Central memory CD8-positive, alpha-beta T cell (primary cell): ENCODE measurements around the gene DEPDC4.
A peak's percentile ranks its signal among the peaks of the same experiment; 100 is the strongest.

ENCODE experiments used
- ATAC-seq: fragments of 150-1000 bp; cut with Tn5 transposase; replicated peaks from 2 replicates; pipeline ENCODE4 v1.10.0; 2022; ENCODE audit warnings: mild to moderate bottlenecking, moderate FRiP score, moderate number of reproducible peaks; ENCODE audit not compliant: poor library complexity, severe bottlenecking; ENCODE audit errors: extremely low read depth
- DNase-seq, 2 donors: peaks; one replicate each; pipeline ENCODE4 v3.0.0; 2021; ENCODE audit warnings: low spot score in 2 of 2
- H3K27ac Mint-ChIP-seq: one replicate; pipeline ENCODE4 v1.8.0; 2022; ENCODE audit warnings: low read depth, mild to moderate bottlenecking, moderate library complexity, mixed read lengths
- H3K27me3 Mint-ChIP-seq: one replicate; pipeline ENCODE4 v1.8.0; 2022; ENCODE audit warnings: mixed read lengths
- H3K36me3 Mint-ChIP-seq: one replicate; pipeline ENCODE4 v1.8.0; 2022; ENCODE audit warnings: mild to moderate bottlenecking, moderate library complexity, mixed read lengths; ENCODE audit not compliant: insufficient read depth
- H3K4me1 Mint-ChIP-seq: one replicate; pipeline ENCODE4 v1.8.0; 2022; ENCODE audit warnings: mixed read lengths
- H3K4me3 Mint-ChIP-seq: one replicate; pipeline ENCODE4 v1.8.0; 2022; ENCODE audit warnings: mild to moderate bottlenecking, moderate library complexity, mixed read lengths
- H3K9me3 Mint-ChIP-seq: one replicate; pipeline ENCODE4 v1.8.0; 2022; ENCODE audit warnings: mixed read lengths

The DEPDC4 gene

DNA sequence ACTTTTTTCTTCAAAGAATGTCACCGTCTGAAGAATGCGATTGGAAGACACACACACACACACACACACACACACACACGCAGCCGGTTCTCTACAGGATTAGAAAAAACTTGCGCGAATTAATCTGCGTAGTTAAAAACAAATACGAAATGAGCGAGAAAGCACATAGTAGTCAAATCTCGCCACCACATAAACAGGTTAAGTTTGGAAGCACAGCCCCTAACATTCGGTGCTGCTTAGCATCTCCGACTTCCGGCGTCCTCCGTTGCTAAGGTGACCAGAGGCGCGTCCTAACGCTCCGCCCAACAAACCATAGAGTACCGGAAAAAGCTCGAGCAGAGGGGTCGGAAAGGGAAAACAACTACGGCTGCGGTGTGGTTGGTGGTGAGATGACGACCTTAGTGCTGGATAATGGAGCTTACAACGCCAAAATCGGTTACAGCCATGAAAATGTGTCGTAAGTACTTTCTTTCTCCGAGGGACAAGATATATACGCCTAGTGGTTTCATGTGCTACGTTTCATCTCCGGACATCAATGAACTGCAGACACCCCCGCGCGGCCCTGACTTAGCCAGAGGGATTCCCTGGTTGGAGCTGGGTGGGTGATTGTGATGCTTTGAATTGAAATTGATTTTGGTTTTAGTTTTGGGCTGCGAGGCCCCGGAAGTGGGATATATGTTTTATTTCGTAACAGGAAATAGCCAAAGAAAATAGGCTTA, 66.3 kb downstream of the DEPDC4 start, which contains the start of gene ACTR6:
Gene ACTR6 (plus strand): TSS at position 353 of the 719 bp plus-strand sequence. CDS start 37 bp downstream, at position 390.
- H3K4me3 Mint-ChIP-seq = peak within 1 kb of the TSS; percentile 94

DNA sequence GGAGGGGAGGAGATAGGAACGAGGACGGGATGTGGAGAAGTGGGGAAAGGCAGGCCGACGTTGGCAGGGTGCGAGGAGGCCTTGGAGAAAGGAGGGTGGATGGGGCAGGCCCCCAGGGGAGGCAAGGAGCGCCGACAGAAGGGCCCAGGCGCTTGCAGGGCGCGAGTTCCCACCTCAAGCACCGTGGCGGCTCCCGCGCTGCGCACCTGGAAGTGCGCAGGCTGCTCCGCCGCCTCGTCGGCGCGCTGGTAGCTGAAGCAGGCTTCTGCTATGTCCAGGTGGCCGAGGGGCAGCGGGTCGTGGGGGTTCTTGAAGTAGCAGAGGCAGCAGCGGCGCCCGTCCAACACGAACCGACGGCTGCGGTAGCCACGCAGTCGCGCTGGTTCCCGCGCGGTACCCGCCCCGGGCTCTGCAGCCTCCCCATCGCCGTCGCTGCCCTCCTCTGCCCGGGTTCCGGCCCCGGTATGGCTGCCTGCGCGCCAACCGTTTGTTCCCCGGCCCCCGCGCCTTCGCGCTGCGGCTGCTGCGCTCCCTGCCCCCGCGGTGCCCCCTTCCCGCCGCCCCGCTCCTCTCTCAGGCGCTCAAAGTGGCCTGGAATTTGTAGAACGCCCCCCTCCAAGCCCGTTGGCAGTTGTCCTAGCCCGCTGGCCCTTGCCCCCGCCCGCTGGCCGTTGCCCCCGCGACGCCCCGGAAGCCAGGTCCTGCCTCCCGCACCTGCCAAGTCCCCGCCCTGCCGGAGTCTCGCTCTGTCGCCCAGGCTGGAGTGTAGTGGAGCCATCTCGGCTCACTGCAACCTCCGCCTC, 67.3 kb downstream of the DEPDC4 start:
- H3K9me3 Mint-ChIP-seq = no peaks in the 10 kb centered on the region
- ATAC-seq (peak; percentile 64), DNase-seq (peak; percentile 59 to 62)
- H3K4me1 Mint-ChIP-seq = peaks cover 29% of the 10 kb centered on the region
- no peaks in the 10 kb centered on the region for H3K27me3 Mint-ChIP-seq
- peaks cover 25% of the 10 kb centered on the region for H3K36me3 Mint-ChIP-seq
- peak overlapping the region; percentile 94 for H3K4me3 Mint-ChIP-seq
- H3K27ac Mint-ChIP-seq = peak overlapping the region; percentile 99

More for the DNA sequence above, 66.3 kb downstream of the DEPDC4 start, which contains the start of gene ACTR6:
- H3K9me3 Mint-ChIP-seq = no peaks in the 10 kb centered on the region
- H3K4me1 Mint-ChIP-seq = peaks cover 29% of the 10 kb centered on the region
- H3K27me3 Mint-ChIP-seq = no peaks in the 10 kb centered on the region
- peak; percentile 87 for ATAC-seq
- peak; percentile 98 for DNase-seq
- peaks cover 25% of the 10 kb centered on the region for H3K36me3 Mint-ChIP-seq
- H3K27ac Mint-ChIP-seq = peak within 1 kb of the TSS; percentile 99

DNA sequence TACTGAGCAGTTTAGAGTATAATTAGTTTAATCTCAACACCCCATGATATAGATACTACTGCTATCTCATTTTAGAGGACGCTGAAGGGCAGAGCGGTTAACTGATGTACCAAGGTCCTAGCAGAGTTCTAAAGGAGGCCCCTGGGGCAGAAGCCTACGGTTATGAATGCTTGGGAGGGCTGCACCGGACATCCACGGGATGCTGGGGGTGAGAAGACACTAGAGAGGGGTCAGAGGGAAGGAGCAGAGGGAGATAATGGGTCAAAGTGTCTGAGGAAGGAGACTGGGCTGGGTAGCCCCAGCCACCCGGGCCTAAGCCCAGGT, 67.9 kb downstream of the DEPDC4 start:
- Mint-ChIP-seq H3K36me3 (peaks cover 23% of the 10 kb centered on the region), H3K27ac (peak overlapping the region; percentile 89), H3K4me1 (peaks cover 29% of the 10 kb centered on the region), H3K4me3 (peak overlapping the region; percentile 94), H3K9me3 (no peaks in the 10 kb centered on the region), H3K27me3 (no peaks in the 10 kb centered on the region)
- no peak for ATAC-seq
- no peak for DNase-seq

DNA sequence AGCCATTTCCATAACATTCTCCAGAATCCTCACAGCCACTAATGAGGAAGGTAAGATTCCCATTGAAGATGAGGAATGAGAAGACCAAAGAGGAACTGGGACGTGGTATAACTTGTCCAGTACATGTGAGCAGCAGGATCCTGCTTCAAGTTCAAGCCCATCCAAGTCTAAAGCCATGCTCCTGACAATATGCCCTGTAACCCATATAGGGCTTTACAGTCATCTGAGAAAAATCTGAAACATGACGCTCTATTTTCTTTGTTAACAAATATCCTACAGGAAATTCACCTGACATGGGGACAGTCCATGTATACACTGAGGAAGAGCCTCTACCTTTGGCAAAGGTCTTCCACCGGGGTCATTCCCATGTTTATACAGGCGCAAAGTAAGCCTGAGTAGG, 69.4 kb downstream of the DEPDC4 start:
- Mint-ChIP-seq H3K27ac (no peak overlapping the region), H3K27me3 (no peaks in the 10 kb centered on the region), H3K9me3 (no peaks in the 10 kb centered on the region), H3K36me3 (peaks cover 17% of the 10 kb centered on the region), H3K4me1 (peaks cover 22% of the 10 kb centered on the region), H3K4me3 (no peak overlapping the region)
- no peak for ATAC-seq
- no peak for DNase-seq

DNA sequence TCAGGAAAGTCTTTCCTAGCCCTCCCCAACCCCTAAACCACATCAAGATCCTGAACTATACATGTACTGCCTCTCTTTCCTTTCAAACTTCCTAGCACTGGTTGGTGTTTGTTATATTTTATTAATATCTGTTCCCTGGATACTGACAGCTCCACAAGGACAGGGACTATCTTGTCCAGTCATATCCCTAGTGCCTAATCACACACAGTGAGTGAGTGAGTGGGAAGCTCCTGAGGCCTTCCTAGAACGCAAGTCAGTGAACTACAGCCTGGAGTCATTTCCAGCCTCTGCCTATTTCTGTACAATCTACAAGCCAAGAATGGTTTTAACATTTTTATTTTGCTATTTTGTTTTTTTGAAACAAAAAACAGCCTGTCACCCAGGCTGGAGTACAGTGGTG, 73.8 kb downstream of the DEPDC4 start:
- ATAC-seq = no peak
- H3K4me1 Mint-ChIP-seq = peaks cover 7% of the 10 kb centered on the region
- DNase-seq = no peak
- no peak overlapping the region for H3K4me3 Mint-ChIP-seq
- H3K27me3 Mint-ChIP-seq = no peaks in the 10 kb centered on the region
- H3K27ac Mint-ChIP-seq = no peak overlapping the region
- H3K36me3 Mint-ChIP-seq = peaks cover 3% of the 10 kb centered on the region
- no peaks in the 10 kb centered on the region for H3K9me3 Mint-ChIP-seq
